H1 (cell line): Measurements from ENCODE around the gene NEMF.

Experiments
- EP300 ChIP-seq, 2 experiments: IDR thresholded peaks; 1 replicate in 1 of 2; 2 replicates in 1 of 2; pipeline ENCODE4 v1.6.1; 2011 to 2012; ENCODE audit warnings: low read depth in 2 of 2, low read length in 2 of 2, mild to moderate bottlenecking in 2 of 2, borderline replicate concordance in 1 of 2, inconsistent platforms in 1 of 2, moderate library complexity in 1 of 2
- EZH2 ChIP-seq: fragments of 200-600 bp; sonication (generic); IDR thresholded peaks from 2 replicates; pipeline ENCODE4 v1.7.1; 2012; ENCODE audit warnings: low read depth, mild to moderate bottlenecking, moderate library complexity, low read length, inconsistent platforms; ENCODE audit not compliant: severe bottlenecking
- YY1 ChIP-seq: IDR thresholded peaks from 2 replicates; pipeline ENCODE4 v1.6.1; 2011; ENCODE audit warnings: low read depth, mild to moderate bottlenecking, low read length

- TF ChIP-seq YY1 (no peak), EZH2 (no peak), EP300 (IDR thresholded peaks at IDR 0.05; ENCODE audit: borderline replicate concordance in 1 of 2, low read depth in 2 of 2, low read length in 2 of 2) (no peak)
Measured at GRCh38 chr14:49851813-49852212, 775 bp downstream of the NEMF start.
